Osteoblast (primary cell): ENCODE measurements around the gene CAPZA3. TPM values are rescaled to one million over a fixed set of nuclear protein-coding genes. Genes with fewer than 3 reads are reported as not detected.

Experiments
- DNase-seq: peaks from one replicate; pipeline ENCODE4 v3.0.0; 2011; ENCODE audit warnings: low spot score, mixed read lengths; ENCODE audit not compliant: insufficient read length; ENCODE audit errors: missing footprints
- H2AFZ ChIP-seq: 2 replicates; pipeline ENCODE4 v1.6.0; 2011; ENCODE audit warnings: mild to moderate bottlenecking, low read length
- H3K27ac ChIP-seq: 2 replicates; pipeline ENCODE4 v1.5.1; 2011; ENCODE audit warnings: mild to moderate bottlenecking, low read depth, low read length, moderate library complexity
- H3K27me3 ChIP-seq: 2 replicates; pipeline ENCODE4 v1.6.0; 2012; ENCODE audit warnings: mild to moderate bottlenecking, control low read depth, inconsistent platforms, low read length, moderate library complexity; ENCODE audit not compliant: insufficient read depth
- H3K36me3 ChIP-seq: 2 replicates; pipeline ENCODE4 v1.5.1; 2011; ENCODE audit warnings: mild to moderate bottlenecking, low read length, control low read depth, moderate library complexity; ENCODE audit not compliant: insufficient read depth
- H3K4me1 ChIP-seq: 2 replicates; pipeline ENCODE4 v1.5.1; 2011; ENCODE audit warnings: mild to moderate bottlenecking, low read length, control low read depth, moderate library complexity; ENCODE audit not compliant: insufficient read depth
- H3K4me2 ChIP-seq: 2 replicates; pipeline ENCODE4 v1.6.0; 2011; ENCODE audit warnings: mild to moderate bottlenecking, low read length; ENCODE audit not compliant: insufficient read depth
- H3K4me3 ChIP-seq: fragments of 200-600 bp; sonication (generic); 3 replicates; pipeline ENCODE4 v1.5.1; 2012; ENCODE audit warnings: mild to moderate bottlenecking, low read length, inconsistent platforms; ENCODE audit not compliant: insufficient read depth
- H3K79me2 ChIP-seq: 2 replicates; pipeline ENCODE4 v1.6.0; 2012; ENCODE audit warnings: mild to moderate bottlenecking, low read length, control low read depth, inconsistent platforms; ENCODE audit not compliant: insufficient read depth
- H3K9me3 ChIP-seq: 2 replicates; pipeline ENCODE4 v1.5.1; 2011; ENCODE audit warnings: low read depth, low read length, control low read depth
- H4K20me1 ChIP-seq: 2 replicates; pipeline ENCODE4 v1.6.0; 2012; ENCODE audit warnings: mild to moderate bottlenecking, low read length, control low read depth; ENCODE audit not compliant: insufficient read depth
- CTCF ChIP-seq: IDR thresholded peaks from 2 replicates; pipeline ENCODE4 v1.5.1; 2011; ENCODE audit warnings: mild to moderate bottlenecking, low read depth, low read length, moderate library complexity; ENCODE audit errors: extremely low read depth
- total RNA-seq: library from RNA; depleted of rRNA; stranded (reverse); fragments of >200 nt; gene quantifications from 2 replicates; pipeline ENCODE4 v1.2.3, GENCODE V29; 2012

Gene CAPZA3
- total RNA-seq, 1 donor: not detected

GRCh38 chr12:18752280-18752920 lies 14.5 kb downstream of the CAPZA3 start:
- peak; percentile 39 for DNase-seq
- peak overlapping the region; percentile 42 for H3K4me2 ChIP-seq
- H3K4me3 ChIP-seq: peak overlapping the region; percentile 5
- peak overlapping the region; percentile 54 for H3K27ac ChIP-seq
- H3K79me2 ChIP-seq: no peaks in the 10 kb centered on the region
- no peaks in the 10 kb centered on the region for H4K20me1 ChIP-seq
- H3K36me3 ChIP-seq: no peaks in the 10 kb centered on the region
- H2AFZ ChIP-seq: no peak overlapping the region
- H3K4me1 ChIP-seq: peaks cover 35% of the 10 kb centered on the region
- no peaks in the 10 kb centered on the region for H3K9me3 ChIP-seq
- TF ChIP-seq CTCF: no peak
- no peaks in the 10 kb centered on the region for H3K27me3 ChIP-seq

GRCh38 chr12:18752947-18753346 lies 15.0 kb downstream of the CAPZA3 start:
- H3K27me3 ChIP-seq: no peaks in the 10 kb centered on the region
- H3K4me2 ChIP-seq: peak overlapping the region; percentile 42
- no peaks in the 10 kb centered on the region for H3K9me3 ChIP-seq
- H3K27ac ChIP-seq: peak overlapping the region; percentile 54
- no peak for DNase-seq
- no peaks in the 10 kb centered on the region for H4K20me1 ChIP-seq
- H3K79me2 ChIP-seq: no peaks in the 10 kb centered on the region
- TF ChIP-seq CTCF: no peak
- H2AFZ ChIP-seq: no peak overlapping the region
- H3K4me3 ChIP-seq: no peak overlapping the region
- H3K36me3 ChIP-seq: no peaks in the 10 kb centered on the region
- H3K4me1 ChIP-seq: peaks cover 29% of the 10 kb centered on the region

- H3K4me2 ChIP-seq: no peak overlapping the region
- peak overlapping the region; percentile 54 for H3K27ac ChIP-seq
- TF ChIP-seq CTCF: no peak
- H3K27me3 ChIP-seq: no peaks in the 10 kb centered on the region
- DNase-seq: no peak
- no peak overlapping the region for H2AFZ ChIP-seq
- no peaks in the 10 kb centered on the region for H3K36me3 ChIP-seq
- no peak overlapping the region for H3K4me3 ChIP-seq
- no peaks in the 10 kb centered on the region for H3K9me3 ChIP-seq
- H3K79me2 ChIP-seq: no peaks in the 10 kb centered on the region
- peaks cover 24% of the 10 kb centered on the region for H3K4me1 ChIP-seq
- no peaks in the 10 kb centered on the region for H4K20me1 ChIP-seq
Observed at GRCh38 chr12:18753481-18754123, 15.7 kb downstream of the CAPZA3 start.

GRCh38 chr12:18754124-18754707 lies 16.3 kb downstream of the CAPZA3 start:
- no peak for TF ChIP-seq CTCF
- Histone ChIP-seq H3K4me1 (peaks cover 19% of the 10 kb centered on the region), H3K27me3 (no peaks in the 10 kb centered on the region), H3K9me3 (no peaks in the 10 kb centered on the region), H3K79me2 (no peaks in the 10 kb centered on the region), H2AFZ (no peak overlapping the region), H3K4me3 (no peak overlapping the region), H3K4me2 (no peak overlapping the region), H3K36me3 (no peaks in the 10 kb centered on the region), H4K20me1 (no peaks in the 10 kb centered on the region), H3K27ac (no peak overlapping the region)
- no peak for DNase-seq
